ENCODE measurements around the gene CDKN2B-AS1. TPM values are rescaled to one million over a fixed set of nuclear protein-coding genes. Genes with fewer than 3 reads are reported as not detected.

Gene CDKN2B-AS1
- total RNA-seq, 4 donors from 2014 or later = 0.72 to 0.93 TPM; not detected in 2

DNA sequence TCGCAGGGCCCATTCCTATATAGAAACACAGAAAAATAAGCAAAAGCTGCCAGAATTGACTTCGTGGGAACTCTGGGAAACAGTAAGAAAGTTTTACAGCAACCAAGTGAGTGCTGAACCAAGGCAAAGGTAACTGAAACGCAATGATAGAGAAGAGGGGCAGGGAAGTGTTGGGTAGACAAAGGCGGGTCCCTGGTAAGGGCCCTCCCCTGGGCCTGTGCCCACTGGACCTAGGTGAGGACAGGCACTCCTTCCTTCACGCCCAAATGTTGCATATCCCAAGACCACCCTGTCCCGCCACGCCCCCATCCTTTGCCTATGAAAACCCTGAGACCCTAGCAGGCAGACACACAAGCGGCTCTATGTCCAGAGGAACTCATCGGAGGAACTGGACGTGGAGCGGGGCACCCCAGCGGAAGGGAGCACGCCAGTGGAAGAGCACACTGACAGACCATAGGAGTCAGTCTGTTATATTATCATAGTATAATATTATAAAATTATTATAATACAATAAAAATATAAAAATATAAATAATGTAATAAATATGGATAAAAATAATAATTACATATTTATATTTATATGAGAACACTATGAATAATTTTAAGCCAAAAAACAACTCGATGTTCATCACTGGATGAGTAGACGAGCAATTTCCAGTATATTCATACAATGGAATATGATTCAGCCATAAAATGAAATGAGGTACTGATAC is 28.3 kb upstream of the CDKN2B-AS1 start:
- TF ChIP-seq, protein P1, sequence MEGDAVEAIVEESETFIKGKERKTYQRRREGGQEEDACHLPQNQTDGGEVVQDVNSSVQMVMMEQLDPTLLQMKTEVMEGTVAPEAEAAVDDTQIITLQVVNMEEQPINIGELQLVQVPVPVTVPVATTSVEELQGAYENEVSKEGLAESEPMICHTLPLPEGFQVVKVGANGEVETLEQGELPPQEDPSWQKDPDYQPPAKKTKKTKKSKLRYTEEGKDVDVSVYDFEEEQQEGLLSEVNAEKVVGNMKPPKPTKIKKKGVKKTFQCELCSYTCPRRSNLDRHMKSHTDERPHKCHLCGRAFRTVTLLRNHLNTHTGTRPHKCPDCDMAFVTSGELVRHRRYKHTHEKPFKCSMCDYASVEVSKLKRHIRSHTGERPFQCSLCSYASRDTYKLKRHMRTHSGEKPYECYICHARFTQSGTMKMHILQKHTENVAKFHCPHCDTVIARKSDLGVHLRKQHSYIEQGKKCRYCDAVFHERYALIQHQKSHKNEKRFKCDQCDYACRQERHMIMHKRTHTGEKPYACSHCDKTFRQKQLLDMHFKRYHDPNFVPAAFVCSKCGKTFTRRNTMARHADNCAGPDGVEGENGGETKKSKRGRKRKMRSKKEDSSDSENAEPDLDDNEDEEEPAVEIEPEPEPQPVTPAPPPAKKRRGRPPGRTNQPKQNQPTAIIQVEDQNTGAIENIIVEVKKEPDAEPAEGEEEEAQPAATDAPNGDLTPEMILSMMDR (IDR thresholded peaks at IDR 0.05) = no peak
- no peak for ATAC-seq (ENCODE audit: low FRiP score)
- no peak for DNase-seq (ENCODE audit: low spot score)

DNA sequence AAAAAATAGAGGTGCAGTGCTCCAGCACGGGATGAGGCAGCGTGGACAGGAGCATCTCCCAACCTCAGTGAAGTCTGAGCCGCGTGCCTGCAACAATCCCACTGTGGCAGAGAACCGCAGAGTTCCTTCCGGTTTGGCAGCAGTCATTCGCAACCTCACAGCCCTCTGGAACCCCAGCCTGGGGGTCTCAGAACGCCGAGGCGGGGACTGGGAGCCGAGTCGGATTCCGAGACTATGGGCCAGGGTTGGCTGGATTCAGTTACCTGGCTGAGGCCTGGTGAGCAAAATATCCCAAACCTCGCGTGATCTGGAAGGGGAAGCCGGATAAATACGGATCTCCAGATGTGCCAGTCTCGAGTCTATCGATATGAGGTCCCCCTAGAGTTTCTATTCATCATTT is 27.4 kb upstream of the CDKN2B-AS1 start:
- DNase-seq (ENCODE audit: low spot score) (no peak), ATAC-seq (ENCODE audit: low FRiP score) (no peak)
- TF ChIP-seq, protein P1 (IDR thresholded peaks at IDR 0.05) = no peak

DNA sequence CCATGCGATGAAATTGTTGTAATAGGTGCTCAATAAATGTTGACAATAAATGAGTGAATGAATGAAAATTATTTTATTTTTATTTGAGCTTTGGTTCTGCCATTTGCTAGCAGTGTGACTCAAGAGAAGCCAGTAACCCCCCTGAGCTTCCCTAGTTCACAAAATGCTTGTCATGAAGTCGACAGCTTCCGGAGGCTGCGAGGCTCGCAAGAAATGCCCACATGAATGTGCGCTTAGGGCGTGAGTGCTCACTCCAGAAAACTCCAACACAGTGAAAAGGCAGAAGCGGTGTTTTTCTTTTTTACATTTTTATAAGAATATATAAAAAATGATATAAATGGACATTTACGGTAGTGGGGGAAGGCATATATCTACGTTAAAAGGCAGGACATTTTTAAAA is 26.9 kb upstream of the CDKN2B-AS1 start:
- TF ChIP-seq, protein P1 (IDR thresholded peaks at IDR 0.05) = no peak
- no peak for ATAC-seq (ENCODE audit: low FRiP score)
- no peak for DNase-seq (ENCODE audit: low spot score)

DNA sequence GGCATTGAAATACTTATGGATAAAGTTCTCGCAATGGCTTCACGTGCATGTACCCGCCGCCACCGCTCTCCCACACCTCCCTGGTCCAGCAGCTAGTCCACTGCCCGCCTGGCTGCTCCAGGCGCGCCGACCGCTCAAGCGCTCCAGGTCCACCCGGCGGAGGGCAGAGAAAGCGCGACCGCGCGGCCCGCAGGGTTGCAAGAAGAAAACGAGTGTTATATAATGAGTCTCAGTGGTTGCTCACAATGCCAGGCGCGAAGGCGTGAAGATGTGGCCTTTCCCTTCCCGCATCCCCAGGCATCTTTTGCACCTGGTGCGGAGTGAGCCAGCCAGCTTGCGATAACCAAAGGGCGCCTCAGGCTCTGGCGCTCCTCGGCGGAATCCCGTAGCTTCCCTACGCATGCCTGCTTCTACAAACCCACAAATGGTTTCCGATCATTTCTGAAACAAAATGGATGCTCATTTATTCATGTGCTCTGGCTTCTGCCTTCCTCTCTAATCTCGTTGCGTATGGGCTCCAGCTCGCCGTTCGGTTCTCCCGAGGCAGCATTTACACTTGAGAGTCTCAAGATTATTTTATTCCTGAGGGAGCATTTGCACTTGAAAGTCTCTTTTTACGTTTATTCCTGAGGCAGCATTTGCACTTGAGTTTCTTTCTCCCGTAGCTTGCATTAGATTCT is 26.1 kb upstream of the CDKN2B-AS1 start:
- ATAC-seq (ENCODE audit: low FRiP score) (no peak), DNase-seq (ENCODE audit: low spot score) (no peak)
- TF ChIP-seq, protein P1 (IDR thresholded peaks at IDR 0.05) = no peak

DNA sequence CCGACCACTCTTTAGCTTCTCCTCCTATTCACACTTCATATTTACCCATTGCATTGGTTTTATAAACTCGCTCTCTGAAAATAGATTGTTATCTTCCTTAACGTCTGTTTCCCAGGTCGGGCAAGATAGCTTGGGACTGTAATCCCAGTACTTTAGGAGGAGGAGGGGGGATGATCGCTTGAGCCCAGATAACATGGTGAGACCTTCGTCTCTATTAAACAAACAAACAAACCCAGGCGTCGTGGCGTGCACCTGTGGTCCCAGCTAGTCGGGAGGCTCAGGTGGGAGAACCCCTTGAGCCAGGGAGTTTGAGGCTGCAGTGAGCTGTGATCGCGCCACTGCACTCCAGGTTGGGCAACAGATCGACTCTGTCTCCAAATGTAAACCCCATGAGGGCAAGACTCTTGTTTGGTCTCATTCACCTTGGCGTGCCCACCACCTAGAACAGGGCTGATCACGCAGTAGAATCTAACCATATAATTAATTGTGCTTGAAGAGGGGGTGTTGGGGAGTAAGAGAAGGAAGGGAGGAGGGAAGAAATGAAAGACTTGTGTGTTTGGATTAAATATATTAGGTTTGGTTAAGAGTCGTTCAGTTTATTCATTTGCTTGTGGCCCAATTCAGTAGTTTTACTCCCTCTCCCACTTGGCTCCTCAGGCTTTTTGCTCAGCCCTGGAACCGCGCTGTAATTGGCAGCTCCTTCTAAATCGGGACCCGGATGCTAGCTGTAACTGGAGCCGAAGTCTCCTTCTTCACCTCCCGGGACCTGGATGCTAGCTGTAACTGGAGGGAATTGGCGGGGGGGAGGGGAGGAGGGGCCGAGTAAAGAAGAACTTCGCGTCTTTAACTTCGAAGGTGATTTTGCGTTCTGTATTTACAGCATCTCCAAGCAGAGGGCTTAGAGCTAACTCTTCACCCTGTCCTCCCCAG is 25.3 kb upstream of the CDKN2B-AS1 start:
- TF ChIP-seq, protein P1 (IDR thresholded peaks at IDR 0.05) = no peak
- DNase-seq (ENCODE audit: low spot score) = no peak
- no peak for ATAC-seq (ENCODE audit: low FRiP score)

DNA sequence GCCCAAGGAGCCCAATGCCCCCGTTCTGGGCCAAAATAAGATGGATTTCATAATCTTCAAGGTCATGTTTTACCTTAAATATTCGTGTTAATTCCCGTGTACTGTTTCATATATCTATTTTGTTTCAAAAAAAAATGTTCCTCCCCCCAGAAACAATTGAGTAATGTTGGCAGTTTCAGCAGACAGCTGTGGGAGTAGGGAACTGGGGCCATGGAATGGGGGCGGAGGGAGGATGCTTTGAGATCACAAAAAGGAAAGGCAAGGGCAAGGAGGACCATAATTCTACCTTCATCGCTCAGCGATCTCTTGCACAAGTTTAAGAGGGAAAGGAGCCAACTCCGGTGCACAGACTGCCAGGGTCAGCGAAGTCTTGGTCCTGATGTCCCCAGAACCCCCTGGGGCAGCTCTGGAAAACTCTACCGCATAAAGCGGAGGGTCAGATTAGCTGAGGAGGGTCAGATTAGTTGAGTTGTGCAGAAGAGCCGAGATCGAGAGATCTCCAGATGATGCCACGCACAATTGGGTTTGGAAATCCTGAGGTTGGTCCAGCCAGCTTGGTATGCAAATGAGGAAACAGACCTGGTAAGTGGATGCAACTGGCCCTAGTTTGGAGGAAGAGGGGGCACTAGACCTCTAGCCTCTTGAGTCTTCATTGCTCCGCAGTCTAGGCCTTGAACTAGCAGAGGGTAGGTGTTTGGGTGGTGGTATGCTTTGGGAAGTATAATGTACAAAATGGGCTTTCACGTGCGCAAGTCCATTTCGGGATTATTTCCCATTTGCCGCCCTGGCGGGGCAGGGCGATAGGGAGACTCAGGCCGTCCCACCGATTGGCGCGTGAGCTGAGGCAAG is 24.4 kb upstream of the CDKN2B-AS1 start:
- ATAC-seq (ENCODE audit: low FRiP score) (no peak), DNase-seq (ENCODE audit: low spot score) (no peak)
- TF ChIP-seq, protein P1 (IDR thresholded peaks at IDR 0.05) = no peak

All from omental fat pad (tissue), 4 donors.